ENCODE measurements around the gene PPP1R3G.
"Not testable (repeated sequence)": the region's sequence is repeated elsewhere in the genome, so short reads cannot be mapped to it uniquely, and the experiment has no call there.

Gene PPP1R3G

GRCh38 chr6:5059036-5059896 is 25.9 kb upstream of the PPP1R3G start:
- TF ChIP-seq, protein P1, sequence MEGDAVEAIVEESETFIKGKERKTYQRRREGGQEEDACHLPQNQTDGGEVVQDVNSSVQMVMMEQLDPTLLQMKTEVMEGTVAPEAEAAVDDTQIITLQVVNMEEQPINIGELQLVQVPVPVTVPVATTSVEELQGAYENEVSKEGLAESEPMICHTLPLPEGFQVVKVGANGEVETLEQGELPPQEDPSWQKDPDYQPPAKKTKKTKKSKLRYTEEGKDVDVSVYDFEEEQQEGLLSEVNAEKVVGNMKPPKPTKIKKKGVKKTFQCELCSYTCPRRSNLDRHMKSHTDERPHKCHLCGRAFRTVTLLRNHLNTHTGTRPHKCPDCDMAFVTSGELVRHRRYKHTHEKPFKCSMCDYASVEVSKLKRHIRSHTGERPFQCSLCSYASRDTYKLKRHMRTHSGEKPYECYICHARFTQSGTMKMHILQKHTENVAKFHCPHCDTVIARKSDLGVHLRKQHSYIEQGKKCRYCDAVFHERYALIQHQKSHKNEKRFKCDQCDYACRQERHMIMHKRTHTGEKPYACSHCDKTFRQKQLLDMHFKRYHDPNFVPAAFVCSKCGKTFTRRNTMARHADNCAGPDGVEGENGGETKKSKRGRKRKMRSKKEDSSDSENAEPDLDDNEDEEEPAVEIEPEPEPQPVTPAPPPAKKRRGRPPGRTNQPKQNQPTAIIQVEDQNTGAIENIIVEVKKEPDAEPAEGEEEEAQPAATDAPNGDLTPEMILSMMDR (IDR thresholded peaks at IDR 0.05; ENCODE audit: low read depth, low read length): no peak
- DNase-seq (ENCODE audit: extremely low read depth, low read depth): no peak

DNA sequence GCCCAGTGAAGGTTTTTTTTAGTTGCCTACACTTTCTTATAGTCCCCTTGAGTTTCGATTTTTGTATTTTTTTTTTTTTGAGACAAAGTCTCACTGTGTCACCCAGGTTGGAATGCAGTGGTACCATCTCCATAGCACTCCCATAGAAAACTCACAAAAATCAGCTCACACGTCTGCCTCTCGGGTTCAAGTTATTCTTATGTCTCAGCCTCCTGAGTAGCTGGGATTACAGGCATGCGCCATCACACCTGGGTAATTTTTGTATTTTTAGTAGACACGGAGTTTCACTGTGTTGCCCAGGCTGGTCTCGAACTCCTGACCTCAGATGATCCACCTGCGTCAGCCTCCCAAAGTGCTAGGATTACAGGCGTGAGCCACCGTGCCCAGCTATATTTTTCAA is 24.7 kb upstream of the PPP1R3G start:
- not testable (repeated sequence) for DNase-seq (ENCODE audit: extremely low read depth, low read depth)

DNA sequence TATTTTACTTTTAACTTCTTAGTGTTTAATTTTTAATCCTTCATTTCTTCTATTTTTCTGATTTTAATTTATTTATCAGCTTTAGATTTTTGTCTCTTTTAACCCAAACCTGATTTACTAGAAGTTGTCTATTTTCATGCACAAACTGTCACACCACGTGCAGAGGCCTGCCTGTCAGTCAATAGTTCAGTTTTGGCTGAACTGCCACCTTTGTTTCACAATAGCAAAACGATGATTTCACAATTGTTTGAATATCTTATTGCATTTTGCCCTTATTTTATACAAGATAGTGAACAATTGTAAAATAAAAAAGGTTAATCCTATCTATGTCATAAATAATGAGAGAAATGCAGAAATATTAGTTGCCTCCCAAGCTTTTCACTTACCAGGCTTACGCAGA is 24.0 kb upstream of the PPP1R3G start:
- TF ChIP-seq, protein P1 (IDR thresholded peaks at IDR 0.05; ENCODE audit: low read depth, low read length): no peak
- DNase-seq (ENCODE audit: extremely low read depth, low read depth): no peak

DNA sequence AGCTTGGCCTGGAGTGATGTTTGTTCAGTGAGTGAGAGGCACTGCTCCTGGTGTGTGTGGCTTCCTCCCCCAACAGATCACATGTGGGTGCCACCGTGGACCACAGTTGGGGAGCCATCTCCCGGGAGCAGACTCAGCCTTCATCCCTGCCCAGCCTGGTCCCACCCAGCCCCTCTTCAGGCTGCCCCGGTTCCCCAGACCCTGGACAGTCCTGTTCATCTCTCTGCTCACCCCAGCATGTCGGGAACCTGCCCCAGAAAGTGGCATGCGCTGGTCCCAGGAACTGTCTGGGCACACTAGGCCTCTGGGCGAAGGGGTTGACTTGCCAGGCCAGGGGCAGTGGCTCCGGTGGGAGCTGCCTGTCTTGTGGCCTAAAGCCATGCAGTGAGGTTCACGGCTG is 21.5 kb upstream of the PPP1R3G start:
- DNase-seq (ENCODE audit: extremely low read depth, low read depth): no peak

GRCh38 chr6:5066456-5067093 is 18.6 kb upstream of the PPP1R3G start:
- TF ChIP-seq, protein P1 (IDR thresholded peaks at IDR 0.05; ENCODE audit: low read depth, low read length): no peak

More for the DNA sequence above, 21.5 kb upstream of the PPP1R3G start:
- TF ChIP-seq, protein P1 (IDR thresholded peaks at IDR 0.05; ENCODE audit: low read depth, low read length): no peak

GRCh38 chr6:5067305-5067704 is 17.8 kb upstream of the PPP1R3G start:
- TF ChIP-seq, protein P1 (IDR thresholded peaks at IDR 0.05; ENCODE audit: low read depth, low read length): no peak
- no peak for DNase-seq (ENCODE audit: extremely low read depth, low read depth)

More at GRCh38 chr6:5066456-5067093, 18.6 kb upstream of the PPP1R3G start:
- no peak for DNase-seq (ENCODE audit: extremely low read depth, low read depth)

DNA sequence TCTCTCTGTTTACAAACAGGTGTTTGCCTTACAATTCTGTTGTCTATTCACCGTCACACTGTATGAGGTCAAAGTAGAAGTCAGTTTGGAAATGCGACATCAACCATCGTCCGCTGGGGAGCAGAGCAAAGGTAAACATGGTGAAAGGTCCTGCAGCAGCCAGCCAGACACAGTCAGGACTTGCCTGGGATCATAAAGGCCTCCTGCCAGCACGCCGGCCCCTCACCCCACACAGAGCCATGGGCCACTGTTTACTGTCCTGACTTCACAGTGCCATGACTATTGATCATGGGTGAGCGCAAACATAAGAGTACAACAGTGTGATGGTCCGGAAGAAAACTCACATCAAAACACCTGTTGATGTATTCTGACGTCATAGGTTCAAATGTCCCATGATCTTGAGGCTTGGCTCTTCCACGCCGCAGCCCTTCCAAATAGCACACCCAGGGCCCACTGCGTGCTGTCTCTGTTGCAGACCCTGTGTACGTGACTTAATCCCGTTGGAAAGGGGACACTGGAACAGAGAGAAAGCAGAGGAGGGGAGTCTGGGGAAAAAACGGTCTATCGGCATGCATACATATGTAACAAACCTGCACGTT is 16.9 kb upstream of the PPP1R3G start:
- DNase-seq (ENCODE audit: extremely low read depth, low read depth): no peak
- TF ChIP-seq, protein P1 (IDR thresholded peaks at IDR 0.05; ENCODE audit: low read depth, low read length): no peak

Data from AG09319 (cell line).